GM23248 (cell line): ENCODE results near the gene RALB.

Experiments used
- EZH2 ChIP-seq: fragments of 200-600 bp; sonication (generic); IDR thresholded peaks from 2 replicates; pipeline ENCODE4 v1.6.1; 2018; ENCODE audit warnings: antibody characterized with exemption, mild to moderate bottlenecking; ENCODE audit not compliant: insufficient read depth, poor library complexity, severe bottlenecking
- EZH2phosphoT487 ChIP-seq: fragments of 200-600 bp; sonication (generic); IDR thresholded peaks from 2 replicates; pipeline ENCODE4 v1.6.1; 2018; ENCODE audit warnings: antibody characterized with exemption, moderate library complexity, mild to moderate bottlenecking, low read depth; ENCODE audit not compliant: insufficient read depth

DNA sequence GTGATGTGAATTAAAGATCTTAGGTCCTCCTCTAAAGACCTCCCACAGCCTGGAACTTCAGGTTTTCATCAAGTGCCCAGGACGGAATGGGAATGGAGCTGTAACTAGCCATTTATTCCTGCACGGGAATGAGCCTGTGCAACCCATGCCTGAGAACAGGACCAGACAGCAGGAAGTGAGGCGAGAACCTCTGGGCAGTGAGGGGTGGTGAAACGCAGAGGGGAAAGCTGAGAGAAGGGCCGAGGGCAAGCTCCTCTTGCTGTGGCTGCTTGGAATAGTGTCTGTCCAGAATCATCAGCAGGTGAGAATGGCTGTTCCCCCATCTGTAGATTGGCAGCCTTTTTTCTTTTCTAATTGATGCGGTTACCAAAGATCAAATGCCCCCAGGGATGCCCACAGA is 4.8 kb upstream of the RALB start:
- TF ChIP-seq EZH2: no peak
- no peak for TF ChIP-seq EZH2phosphoT487
